Endothelial cell of umbilical vein (primary cell): Measurements from ENCODE around the gene RAD9B.

Source experiments
- EZH2 ChIP-seq: IDR thresholded peaks from 2 replicates; pipeline ENCODE4 v1.6.1; 2012; ENCODE audit warnings: borderline replicate concordance, low read depth, mild to moderate bottlenecking, moderate library complexity, low read length, inconsistent platforms; ENCODE audit not compliant: severe bottlenecking
- GATA2 ChIP-seq: IDR thresholded peaks from 2 replicates; pipeline ENCODE4 v1.7.0; 2011; ENCODE audit warnings: low read depth, mild to moderate bottlenecking, moderate library complexity, mixed read lengths, low read length; ENCODE audit not compliant: insufficient read length, insufficient read depth
- JUN ChIP-seq: IDR thresholded peaks from 2 replicates; pipeline ENCODE4 v1.6.1; 2011; ENCODE audit warnings: borderline replicate concordance, low read depth; ENCODE audit not compliant: insufficient read length, insufficient read depth
- MYC ChIP-seq: IDR thresholded peaks from one replicate; pipeline ENCODE4 v1.6.1; 2011; ENCODE audit warnings: mild to moderate bottlenecking, low read depth, low read length
- POLR2A ChIP-seq: IDR thresholded peaks from 2 replicates; pipeline ENCODE4 v1.6.1; 2012; ENCODE audit warnings: low read depth, mild to moderate bottlenecking, control low read depth, low read length
- POLR2AphosphoS5 ChIP-seq: IDR thresholded peaks from 2 replicates; pipeline ENCODE4 v1.6.1; 2012; ENCODE audit warnings: low read depth, mild to moderate bottlenecking, control low read depth, low read length, moderate library complexity; ENCODE audit not compliant: insufficient read depth
- TF ChIP-seq, protein P1 (sequence below), 2 donors: IDR thresholded peaks; 1 replicate in 1 of 2; 2 replicates in 1 of 2; pipeline ENCODE4 v1.5.1; 2011; ENCODE audit warnings: low read length in 2 of 2, mild to moderate bottlenecking in 2 of 2, moderate library complexity in 2 of 2, control low read depth in 1 of 2, inconsistent platforms in 1 of 2, low read depth in 1 of 2; ENCODE audit not compliant: insufficient read depth in 1 of 2; ENCODE audit errors: extremely low read depth in 1 of 2
- TF ChIP-seq, protein P2 (sequence below): IDR thresholded peaks from 2 replicates; pipeline ENCODE4 v1.6.1; 2011; ENCODE audit not compliant: insufficient read depth, insufficient read length

DNA sequence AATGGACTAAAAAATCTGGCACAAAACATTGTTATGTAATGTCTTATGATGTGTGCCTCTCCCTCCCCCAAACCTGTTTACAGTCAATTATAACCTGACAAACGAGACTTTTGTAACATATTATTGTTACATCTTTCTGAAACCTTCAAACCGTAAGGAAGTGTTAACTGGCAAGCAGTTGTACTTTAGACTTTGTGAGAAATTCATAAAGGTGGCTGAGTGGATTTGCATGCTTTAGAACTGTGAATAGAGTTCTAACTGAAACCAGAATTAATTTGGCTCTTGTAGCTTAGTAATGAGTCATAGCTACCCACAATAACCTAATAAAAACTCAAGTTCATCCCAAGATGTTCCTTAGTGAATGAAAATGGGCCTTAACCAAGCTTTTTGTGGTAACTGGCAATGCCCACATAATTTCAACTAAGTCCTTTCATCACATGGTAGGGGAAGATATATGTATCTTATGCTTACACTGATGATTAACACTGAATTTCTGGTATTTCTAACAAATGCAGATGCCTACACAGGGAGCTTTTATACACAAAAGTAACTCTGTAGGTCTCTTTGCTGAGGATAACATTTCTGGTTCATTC, 29.7 kb downstream of the RAD9B start:
- TF ChIP-seq EZH2 = no peak
- TF ChIP-seq, protein P1, sequence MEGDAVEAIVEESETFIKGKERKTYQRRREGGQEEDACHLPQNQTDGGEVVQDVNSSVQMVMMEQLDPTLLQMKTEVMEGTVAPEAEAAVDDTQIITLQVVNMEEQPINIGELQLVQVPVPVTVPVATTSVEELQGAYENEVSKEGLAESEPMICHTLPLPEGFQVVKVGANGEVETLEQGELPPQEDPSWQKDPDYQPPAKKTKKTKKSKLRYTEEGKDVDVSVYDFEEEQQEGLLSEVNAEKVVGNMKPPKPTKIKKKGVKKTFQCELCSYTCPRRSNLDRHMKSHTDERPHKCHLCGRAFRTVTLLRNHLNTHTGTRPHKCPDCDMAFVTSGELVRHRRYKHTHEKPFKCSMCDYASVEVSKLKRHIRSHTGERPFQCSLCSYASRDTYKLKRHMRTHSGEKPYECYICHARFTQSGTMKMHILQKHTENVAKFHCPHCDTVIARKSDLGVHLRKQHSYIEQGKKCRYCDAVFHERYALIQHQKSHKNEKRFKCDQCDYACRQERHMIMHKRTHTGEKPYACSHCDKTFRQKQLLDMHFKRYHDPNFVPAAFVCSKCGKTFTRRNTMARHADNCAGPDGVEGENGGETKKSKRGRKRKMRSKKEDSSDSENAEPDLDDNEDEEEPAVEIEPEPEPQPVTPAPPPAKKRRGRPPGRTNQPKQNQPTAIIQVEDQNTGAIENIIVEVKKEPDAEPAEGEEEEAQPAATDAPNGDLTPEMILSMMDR (IDR thresholded peaks at IDR 0.05; ENCODE audit: extremely low read depth in 1 of 2, insufficient read depth in 1 of 2, low read depth in 1 of 2, low read length in 2 of 2) = no peak
- peak; percentile 22 for TF ChIP-seq JUN
- TF ChIP-seq POLR2A = no peak
- TF ChIP-seq, protein P2, sequence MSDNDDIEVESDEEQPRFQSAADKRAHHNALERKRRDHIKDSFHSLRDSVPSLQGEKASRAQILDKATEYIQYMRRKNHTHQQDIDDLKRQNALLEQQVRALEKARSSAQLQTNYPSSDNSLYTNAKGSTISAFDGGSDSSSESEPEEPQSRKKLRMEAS = no peak
- TF ChIP-seq POLR2AphosphoS5 = no peak
- no peak for TF ChIP-seq GATA2
- no peak for TF ChIP-seq MYC
